GM18951 (cell line): ENCODE data around the gene FOXD4.
"Not testable (repeated sequence)": the region's sequence is repeated elsewhere in the genome, so short reads cannot be mapped to it uniquely, and the experiment has no call there.

Experiments
- in situ Hi-C: fragments of 300-500 bp; cut with MboI; formaldehyde crosslinking; loops from one replicate; pipeline ENCODE4 v1.12.0; 2022; ENCODE audit warnings: low sequenced_read_pairs, mixed read lengths, inconsistent platforms; ENCODE audit not compliant: unreplicated experiment

The FOXD4 gene

GRCh38 chr9:94992-95391, 23.2 kb downstream of the FOXD4 start:
- in situ Hi-C loops = not testable (repeated sequence)

GRCh38 chr9:94323-94722, 23.9 kb downstream of the FOXD4 start:
- in situ Hi-C loops = not testable (repeated sequence)

GRCh38 chr9:93909-94308, 24.3 kb downstream of the FOXD4 start:
- in situ Hi-C loops = not testable (repeated sequence)

- in situ Hi-C loops = not testable (repeated sequence)
These were observed 27.4 kb downstream of the FOXD4 start for GRCh38 chr9:90851-91250.

- in situ Hi-C loops = not testable (repeated sequence)
These were observed 29.7 kb downstream of the FOXD4 start for GRCh38 chr9:88396-89037.

GRCh38 chr9:87860-88259, 30.4 kb downstream of the FOXD4 start:
- in situ Hi-C loops = not testable (repeated sequence)

GRCh38 chr9:87105-87504, 31.1 kb downstream of the FOXD4 start:
- in situ Hi-C loops = not testable (repeated sequence)

GRCh38 chr9:86697-87096, 31.5 kb downstream of the FOXD4 start:
- in situ Hi-C loops = not testable (repeated sequence)

GRCh38 chr9:82932-83689, 35.1 kb downstream of the FOXD4 start:
- in situ Hi-C loops = not testable (repeated sequence)

GRCh38 chr9:78333-78732, 39.9 kb downstream of the FOXD4 start:
- in situ Hi-C loops = not testable (repeated sequence)

- in situ Hi-C loops = not testable (repeated sequence)
These were observed 41.8 kb downstream of the FOXD4 start for GRCh38 chr9:76389-76788.

GRCh38 chr9:73900-74525, 44.2 kb downstream of the FOXD4 start:
- in situ Hi-C loops = not testable (repeated sequence)

GRCh38 chr9:73076-73899, 44.9 kb downstream of the FOXD4 start:
- in situ Hi-C loops = not testable (repeated sequence)
